ENCODE measurements around the gene CCDC57. TPM values are rescaled to one million over a fixed set of nuclear protein-coding genes. Genes with fewer than 3 reads are reported as not detected.
"Not testable (repeated sequence)": the region's sequence is repeated elsewhere in the genome, so short reads cannot be mapped to it uniquely, and the experiment has no call there.

The CCDC57 gene
- total RNA-seq, 1 donor from 2014 or later, result 32.8 TPM

- ATAC-seq (no peak), DNase-seq (ENCODE audit: low spot score) (no peak)
Measured at GRCh38 chr17:82156284-82156925, 56.2 kb downstream of the CCDC57 start.

GRCh38 chr17:82155606-82156005 is 57.0 kb downstream of the CCDC57 start:
- DNase-seq (ENCODE audit: low spot score) (no peak), ATAC-seq (no peak)

DNA sequence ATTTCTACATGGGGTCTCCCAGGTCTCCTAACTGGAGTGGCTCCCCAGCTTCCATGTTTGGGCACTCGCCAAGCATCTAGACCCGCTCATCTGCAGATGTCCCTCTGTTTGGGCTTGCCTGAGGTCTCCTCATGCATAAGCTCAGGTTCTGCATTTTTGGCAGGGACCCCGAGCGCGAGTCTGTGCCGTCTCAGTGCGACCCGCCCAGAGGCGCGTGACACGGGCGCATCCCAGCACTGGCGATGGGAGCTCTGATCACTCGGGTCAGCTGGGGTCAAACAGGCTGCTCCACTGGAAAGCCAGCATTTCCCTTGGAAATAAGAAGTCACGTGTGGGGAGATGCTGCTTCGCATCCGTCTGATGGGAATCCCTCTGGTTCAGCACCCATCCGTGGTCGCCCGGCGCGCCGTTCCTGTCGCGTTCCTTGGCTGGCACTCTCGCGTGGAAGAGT is 57.7 kb downstream of the CCDC57 start:
- peak; percentile 55 for DNase-seq (ENCODE audit: low spot score)
- ATAC-seq, result no peak

DNA sequence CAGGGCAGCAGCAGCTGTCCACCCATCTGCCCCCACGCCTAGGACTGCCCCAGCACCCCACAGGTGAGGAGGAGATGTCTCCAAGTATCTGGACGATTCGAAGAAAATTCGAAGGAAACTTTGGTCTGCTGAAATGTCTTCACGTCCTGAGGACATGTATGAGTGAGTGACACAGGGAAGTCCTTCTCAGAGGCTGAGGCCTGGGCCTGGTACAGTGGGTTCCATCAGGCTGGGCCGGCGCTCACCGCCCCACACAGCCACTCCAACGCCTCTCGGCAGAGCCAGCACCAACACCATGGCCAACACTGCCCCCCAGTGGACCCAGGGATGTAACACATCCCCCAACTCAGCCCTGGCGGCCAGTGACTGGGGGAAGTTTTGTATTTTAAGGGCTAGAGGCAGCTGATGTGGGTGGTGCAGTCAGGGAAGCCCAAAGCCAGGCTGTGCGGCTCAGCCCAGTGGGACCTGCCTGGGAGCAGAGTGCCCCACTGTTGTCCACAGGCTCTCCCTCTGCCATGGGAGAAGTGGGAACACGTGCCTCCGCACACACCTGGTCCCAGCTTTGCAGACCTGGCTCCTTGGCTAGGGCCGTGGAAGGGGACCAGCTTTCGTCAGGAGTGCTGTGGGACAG is 58.8 kb downstream of the CCDC57 start:
- peak; percentile 86 for DNase-seq (ENCODE audit: low spot score)
- peak; percentile 89 for ATAC-seq

DNA sequence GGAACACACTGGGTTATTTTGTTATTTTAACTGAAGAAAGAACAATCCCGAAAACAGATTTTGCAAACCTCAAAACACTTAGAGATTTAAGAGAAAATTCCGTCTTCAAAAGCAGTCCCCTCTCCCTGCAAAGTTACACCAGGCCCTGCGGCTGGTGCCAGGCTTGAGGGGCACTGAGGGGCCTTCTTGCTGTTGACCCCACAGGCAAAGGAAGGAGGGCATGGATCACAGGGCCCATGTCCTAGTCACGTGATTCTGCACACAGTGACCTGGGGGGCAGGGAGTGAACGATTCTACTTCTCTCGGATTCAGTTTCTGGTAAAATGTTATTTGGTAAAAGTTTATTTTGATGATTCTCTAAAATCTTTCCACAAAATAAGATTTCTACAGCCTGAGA is 59.3 kb downstream of the CCDC57 start:
- ATAC-seq, result peak; percentile 35

DNA sequence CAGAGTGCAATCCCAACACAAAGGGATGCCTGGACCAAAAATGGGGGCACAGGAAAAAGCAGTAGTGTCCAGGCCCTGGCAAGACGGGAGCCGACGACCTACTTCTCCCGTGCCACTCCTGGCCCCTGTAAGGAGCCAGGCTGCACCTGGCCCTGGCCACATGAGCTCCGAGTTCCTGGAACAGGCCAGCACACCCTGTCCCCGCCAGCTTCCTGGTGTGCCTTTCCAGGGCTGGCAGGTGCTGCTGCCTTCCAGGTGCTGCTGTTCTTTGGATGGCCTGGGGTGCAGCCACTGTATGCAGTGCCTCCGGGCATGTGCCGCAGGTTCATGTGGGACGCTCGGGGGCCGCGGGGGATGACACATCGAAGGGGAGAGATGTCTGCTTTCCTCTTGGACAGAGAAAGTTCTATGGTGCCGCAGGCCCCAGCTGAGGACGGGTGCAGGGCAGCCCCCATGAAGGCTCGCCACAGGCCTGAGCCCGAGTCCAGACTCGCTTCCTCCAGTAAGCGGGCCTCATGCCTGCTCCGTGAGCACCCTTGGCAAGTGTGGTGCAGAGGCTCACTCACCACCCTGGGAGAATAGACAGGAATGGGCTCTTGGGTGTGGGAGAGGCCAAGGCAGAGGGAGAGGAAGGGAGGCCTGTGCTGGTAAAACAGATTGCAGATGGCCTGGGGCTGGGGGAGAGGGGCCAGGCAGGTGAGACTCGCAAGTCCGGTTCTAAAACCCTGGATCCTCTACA is 59.9 kb downstream of the CCDC57 start:
- ATAC-seq, result peak; percentile 79
- DNase-seq (ENCODE audit: low spot score), result peak; percentile 88

More for the DNA sequence above, 59.3 kb downstream of the CCDC57 start:
- DNase-seq (ENCODE audit: low spot score), result peak; percentile 60

- ATAC-seq, result peak; percentile 18
- DNase-seq (ENCODE audit: low spot score), result no peak
Measured at GRCh38 chr17:82152114-82152513, 60.5 kb downstream of the CCDC57 start.

GRCh38 chr17:82151106-82151957 is 61.3 kb downstream of the CCDC57 start:
- DNase-seq (ENCODE audit: low spot score) (no peak), ATAC-seq (no peak)

DNA sequence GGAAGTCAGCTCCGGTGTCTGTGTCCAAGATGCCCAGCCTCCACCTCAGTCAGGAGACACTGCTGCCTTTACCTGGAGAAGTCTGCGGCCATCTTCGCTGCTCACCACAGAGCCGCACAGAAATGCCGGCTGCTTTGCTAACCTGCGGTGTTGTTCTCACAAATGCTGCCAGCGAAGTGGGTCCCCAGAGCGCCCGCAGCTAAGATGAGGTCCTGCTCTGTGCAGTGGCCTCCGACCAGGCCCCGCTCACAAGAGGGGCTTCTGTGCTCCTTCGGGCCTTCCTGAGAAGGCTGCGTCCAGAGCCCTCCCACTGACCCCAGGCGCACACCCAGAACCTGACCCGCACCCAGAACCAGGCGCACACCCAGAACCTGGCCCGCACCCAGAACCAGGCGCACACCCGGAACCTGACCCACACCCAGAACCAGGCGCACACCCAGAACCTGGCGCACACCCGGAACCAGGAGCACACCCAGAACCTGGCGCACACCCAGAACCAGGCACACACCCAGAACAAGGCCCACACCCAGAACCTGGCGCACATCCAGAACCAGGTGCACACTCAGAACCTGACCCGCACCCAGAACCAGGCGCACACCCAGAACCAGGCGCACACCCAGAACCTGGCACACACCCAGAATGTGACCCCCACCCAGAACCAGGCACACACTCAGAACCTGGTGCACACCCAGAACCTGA is 63.1 kb downstream of the CCDC57 start:
- DNase-seq (ENCODE audit: low spot score) (no peak), ATAC-seq (no peak)

DNA sequence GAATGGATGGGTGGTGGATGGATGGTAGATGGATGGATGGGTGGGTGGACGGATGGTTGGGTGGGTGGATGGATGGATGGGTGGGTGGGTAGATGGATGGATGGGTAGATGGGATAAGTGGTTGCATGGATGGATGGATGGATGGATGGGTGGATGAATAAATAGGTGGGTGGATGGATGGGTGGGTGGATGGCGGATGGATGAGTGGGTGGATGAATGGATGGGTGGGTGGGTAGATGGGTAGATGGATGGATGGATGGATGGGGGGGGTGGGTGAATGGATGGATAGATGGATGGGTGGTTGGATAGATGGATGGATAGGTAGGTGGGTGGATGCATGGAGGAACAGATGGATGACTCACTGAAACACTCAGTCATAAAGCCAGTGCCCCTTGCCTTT is 63.6 kb downstream of the CCDC57 start:
- DNase-seq (ENCODE audit: low spot score) (no peak), ATAC-seq (no peak)

DNA sequence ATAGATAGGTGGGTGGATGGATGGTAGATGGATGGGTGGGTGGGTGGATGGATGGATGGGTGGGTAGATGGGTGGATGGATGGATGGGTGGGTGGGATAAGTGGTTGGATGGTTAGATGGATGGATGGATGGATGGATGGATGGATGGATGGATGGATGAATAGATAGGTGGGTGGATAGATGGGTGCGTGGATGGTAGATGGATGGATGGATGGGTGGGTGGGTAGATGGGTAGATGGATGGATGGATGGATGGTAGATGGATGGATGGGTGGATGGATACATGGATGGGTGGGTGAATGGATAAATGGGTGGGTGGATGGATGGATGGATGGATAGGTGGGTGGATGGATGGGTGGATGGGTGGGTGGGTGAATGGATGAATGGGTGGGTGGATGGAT is 64.6 kb downstream of the CCDC57 start:
- ATAC-seq (no peak), DNase-seq (ENCODE audit: low spot score) (no peak)

DNA sequence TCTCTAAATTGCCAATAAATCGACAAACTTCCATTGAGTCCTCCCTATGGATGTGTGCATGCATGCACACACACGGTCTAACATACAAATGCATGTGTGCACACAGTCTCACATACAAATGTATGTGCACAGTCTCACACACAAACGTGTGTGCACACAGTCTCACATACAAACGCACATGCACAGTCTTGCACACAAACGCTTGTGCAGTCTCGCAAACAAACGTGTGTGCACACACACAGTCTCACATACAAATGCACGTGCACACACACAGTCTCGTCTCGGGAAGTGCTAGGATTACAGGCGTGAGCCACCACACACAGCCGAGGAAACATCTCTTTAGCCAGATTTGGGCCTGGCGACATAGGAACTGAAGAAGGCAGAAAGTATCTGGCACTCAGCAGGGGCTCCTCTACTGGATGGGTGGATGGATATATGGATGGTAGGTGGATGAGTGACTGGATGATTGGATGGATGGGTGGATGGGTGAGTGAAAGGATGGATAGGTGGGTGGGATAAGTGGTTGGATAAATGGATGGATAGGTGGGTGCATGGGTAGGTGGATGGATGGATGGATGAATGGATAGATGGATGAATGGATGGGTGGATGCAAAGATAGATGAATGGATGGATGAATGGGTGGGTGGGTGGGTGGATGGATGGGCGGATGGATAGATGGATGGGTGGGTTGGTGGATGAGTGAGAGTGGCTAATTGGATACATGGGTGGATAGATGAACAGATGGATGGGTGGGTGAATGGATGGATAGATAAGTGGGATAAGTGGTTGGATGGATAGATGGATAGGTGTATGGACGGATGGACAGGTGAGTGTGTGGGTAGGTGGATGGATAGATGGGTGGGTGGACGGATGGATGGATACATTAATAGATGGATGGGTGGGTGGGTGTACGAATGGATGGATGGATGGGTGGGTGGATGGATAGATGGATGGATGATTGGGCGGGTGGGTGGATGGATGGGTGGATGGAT is 65.7 kb downstream of the CCDC57 start:
- DNase-seq (ENCODE audit: low spot score), result no peak
- no peak for ATAC-seq

- no peak for DNase-seq (ENCODE audit: low spot score)
- ATAC-seq, result no peak
Measured at GRCh38 chr17:82145550-82146155, 67.0 kb downstream of the CCDC57 start.

DNA sequence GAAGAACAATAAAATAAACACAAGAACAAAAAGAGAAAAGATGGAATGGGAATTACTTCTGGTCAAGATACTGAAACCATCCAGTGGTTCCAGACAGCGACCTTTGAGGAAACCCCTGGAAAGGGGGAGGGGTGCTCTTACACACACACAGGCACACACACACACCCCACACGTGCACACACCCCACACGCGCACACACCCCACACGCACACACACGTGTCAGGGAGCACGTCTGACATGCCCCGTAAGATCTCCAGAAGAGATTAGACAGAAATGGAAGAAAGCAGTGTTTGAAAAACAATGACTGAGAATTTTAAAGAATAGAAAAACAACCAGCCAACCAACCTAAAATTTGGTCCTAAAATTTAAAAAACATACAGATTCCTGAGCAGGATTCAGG is 69.3 kb downstream of the CCDC57 start:
- no peak for DNase-seq (ENCODE audit: low spot score)
- no peak for ATAC-seq

GRCh38 chr17:82139961-82140360 is 72.7 kb downstream of the CCDC57 start:
- not testable (repeated sequence) for DNase-seq (ENCODE audit: low spot score); ATAC-seq

DNA sequence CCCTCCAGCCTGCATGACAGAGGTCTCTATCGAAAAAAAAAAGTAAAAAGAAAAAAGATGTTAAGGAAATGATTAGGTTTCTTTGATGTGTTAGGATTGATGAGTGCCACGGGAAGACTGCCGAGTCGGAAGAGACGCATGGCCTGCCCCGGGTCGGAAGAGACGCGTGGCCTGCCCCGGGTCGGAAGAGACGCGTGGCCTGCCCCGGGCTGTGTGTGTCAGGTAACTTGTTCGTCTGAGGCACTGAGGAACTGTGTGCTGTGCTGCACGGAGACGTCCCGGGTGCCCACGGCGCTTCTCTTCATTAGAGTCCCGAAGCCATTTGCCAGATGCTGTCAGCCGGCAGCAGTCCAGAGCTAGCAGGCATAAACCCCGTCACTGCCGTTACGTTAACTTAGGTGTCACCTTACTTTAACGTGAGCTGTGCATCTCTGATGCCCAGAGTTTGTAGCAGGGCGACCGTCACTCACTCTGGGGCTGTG is 74.1 kb downstream of the CCDC57 start:
- ATAC-seq, result no peak
- no peak for DNase-seq (ENCODE audit: low spot score)

GRCh38 chr17:82134101-82134500 is 78.5 kb downstream of the CCDC57 start:
- no peak for DNase-seq (ENCODE audit: low spot score)
- peak; percentile 59 for ATAC-seq

GRCh38 chr17:82133166-82133953 is 79.3 kb downstream of the CCDC57 start:
- peak; percentile 77 for ATAC-seq

More at GRCh38 chr17:82133166-82133953, 79.3 kb downstream of the CCDC57 start:
- not testable (repeated sequence) for DNase-seq (ENCODE audit: low spot score)
